ENCODE results near the gene KBTBD2. TPM values are rescaled to one million over a fixed set of nuclear protein-coding genes. Genes with fewer than 3 reads are reported as not detected.
A peak's percentile ranks its signal among the peaks of the same experiment; 100 is the strongest.
"Not testable (repeated sequence)": the region's sequence is repeated elsewhere in the genome, so short reads cannot be mapped to it uniquely, and the experiment has no call there.

KBTBD2 gene
- total and polyA plus RNA-seq, 2 experiments from 2014 or later = 19.1 to 33.1 TPM

DNA sequence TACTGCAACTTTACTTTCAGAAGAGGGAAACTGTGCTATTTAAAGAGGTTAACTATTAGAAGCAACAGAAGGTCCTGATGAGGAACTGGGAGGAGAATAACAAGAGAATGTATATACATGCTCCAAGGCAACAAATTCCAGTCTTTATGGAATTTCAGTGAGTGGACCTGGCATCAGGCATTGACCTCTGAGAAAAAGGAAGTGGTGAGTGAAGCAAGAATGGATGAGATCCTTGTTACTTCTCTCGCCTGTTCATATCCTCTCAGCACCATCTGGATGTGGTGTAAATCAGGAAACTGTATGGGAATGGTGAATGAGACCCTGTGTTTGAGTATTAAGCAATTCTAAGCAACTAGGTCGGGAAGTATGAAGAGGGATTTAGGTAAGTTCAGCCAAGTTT is 30.3 kb upstream of the KBTBD2 start:
- 46 to 55% methylated on average over 2 of the region's 2 CpGs for WGBS, 2 experiments (ENCODE audit: low coverage in 1 of 2, low lambda C conversion rate in 2 of 2, missing lambda C conversion rate in 2 of 2)
- peak; percentile 68 for DNase-seq
- Histone ChIP-seq H3K79me2 (ENCODE audit: insufficient read depth) (peaks cover 46% of the 10 kb centered on the region), H3K9me2 (ENCODE audit: insufficient read depth) (no peaks in the 10 kb centered on the region), H2AFZ (no peak overlapping the region), H3K4me3 (no peak overlapping the region), H3K9me3 (ENCODE audit: low read depth) (no peaks in the 10 kb centered on the region), H3K4me1 (ENCODE audit: insufficient read depth) (peaks cover 8% of the 10 kb centered on the region; the same call in 1 of the 2 replicates), H3K27ac (peak overlapping the region; percentile 30), H3K27me3 (replicated peaks; ENCODE audit: insufficient read depth) (no peaks in the 10 kb centered on the region), H3F3A (ENCODE audit: insufficient read depth) (peaks cover 24% of the 10 kb centered on the region; the same call in 1 of the 2 replicates), H4K20me1 (ENCODE audit: insufficient read depth) (no peaks in the 10 kb centered on the region), H3K36me3 (ENCODE audit: low read depth) (peaks cover 75% of the 10 kb centered on the region), H3K9ac (no peak overlapping the region), H3K4me2 (ENCODE audit: unreplicated experiment) (no peak overlapping the region)
- in situ Hi-C loops (cut with MboI) = no loop called here
- TF ChIP-seq EZH2 (IDR thresholded peaks at IDR 0.05; ENCODE audit: insufficient read depth, poor library complexity, severe bottlenecking) = no peak
- TF ChIP-seq EZH2phosphoT487 (IDR thresholded peaks at IDR 0.05; ENCODE audit: insufficient read depth, low read depth) = no peak

DNA sequence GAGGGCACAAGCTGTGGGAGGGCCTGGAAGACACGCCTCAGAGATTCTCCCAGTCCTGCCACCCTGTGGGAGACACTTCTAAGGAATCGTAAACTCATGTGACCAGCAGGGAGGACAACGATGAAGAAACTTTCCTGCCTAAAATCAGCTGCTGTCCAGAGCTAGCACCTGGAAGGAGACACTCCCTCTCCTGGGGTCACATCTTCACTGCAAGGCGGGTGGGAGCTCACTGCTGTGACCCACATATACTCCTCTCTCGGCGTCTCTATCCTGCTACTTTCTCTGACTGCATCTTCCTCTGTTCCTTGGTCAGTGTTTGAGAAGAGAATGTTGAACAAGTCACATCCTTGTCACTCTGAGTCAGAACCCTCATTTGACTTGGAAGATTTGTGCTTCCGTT is 25.4 kb upstream of the KBTBD2 start:
- H3F3A ChIP-seq (ENCODE audit: insufficient read depth); H3K27me3 ChIP-seq (replicated peaks; ENCODE audit: insufficient read depth); H3K4me1 ChIP-seq (ENCODE audit: insufficient read depth); in situ Hi-C loops (cut with MboI); H3K9ac ChIP-seq; DNase-seq; H4K20me1 ChIP-seq (ENCODE audit: insufficient read depth); H2AFZ ChIP-seq; H3K27ac ChIP-seq; H3K9me3 ChIP-seq (ENCODE audit: low read depth); H3K79me2 ChIP-seq (ENCODE audit: insufficient read depth); H3K4me3 ChIP-seq; H3K4me2 ChIP-seq (ENCODE audit: unreplicated experiment); H3K9me2 ChIP-seq (ENCODE audit: insufficient read depth): not testable (repeated sequence)
- WGBS, 2 experiments (ENCODE audit: low coverage in 1 of 2, low lambda C conversion rate in 2 of 2, missing lambda C conversion rate in 2 of 2) = 87 to 92% methylated on average over 3 to 4 of the region's 7 CpGs
- H3K36me3 ChIP-seq (ENCODE audit: low read depth) = peaks cover 66% of the 10 kb centered on the region

DNA sequence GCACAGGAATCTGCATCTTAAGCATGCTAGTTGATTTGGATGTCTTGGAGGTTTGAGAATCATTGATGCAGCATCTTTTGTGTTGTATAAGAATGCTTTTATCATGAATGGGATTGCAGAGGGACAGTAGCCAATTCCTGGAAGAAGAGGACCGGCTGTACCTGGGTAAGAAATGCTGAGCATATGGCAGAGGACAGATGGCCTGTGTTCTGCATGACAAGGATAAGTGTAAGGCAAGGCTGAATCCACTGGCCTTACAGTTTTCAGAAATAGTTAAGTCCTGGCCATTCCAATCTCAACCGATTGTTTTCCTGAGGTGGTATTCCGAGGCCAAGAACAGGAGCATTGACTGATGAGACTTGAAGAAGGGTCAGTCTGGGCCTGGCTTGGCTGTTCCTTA is 24.4 kb upstream of the KBTBD2 start:
- H3K4me1 ChIP-seq (ENCODE audit: insufficient read depth) = no peaks in the 10 kb centered on the region
- in situ Hi-C loops (cut with MboI) = no loop called here
- 0 out of 2 replicates have a peak, but pooled peaks cover 2% of the 10 kb centered on the region for H3K79me2 ChIP-seq (ENCODE audit: insufficient read depth)
- H3K9me3 ChIP-seq (ENCODE audit: low read depth) = no peaks in the 10 kb centered on the region
- no peaks in the 10 kb centered on the region for H4K20me1 ChIP-seq (ENCODE audit: insufficient read depth)
- H2AFZ ChIP-seq = no peak overlapping the region
- H3K4me3 ChIP-seq = no peak overlapping the region
- H3K36me3 ChIP-seq (ENCODE audit: low read depth) = peaks cover 56% of the 10 kb centered on the region
- no peak for TF ChIP-seq EZH2phosphoT487 (IDR thresholded peaks at IDR 0.05; ENCODE audit: insufficient read depth, low read depth)
- no peak for TF ChIP-seq EZH2 (IDR thresholded peaks at IDR 0.05; ENCODE audit: insufficient read depth, poor library complexity, severe bottlenecking)
- H3K27me3 ChIP-seq (replicated peaks; ENCODE audit: insufficient read depth) = no peaks in the 10 kb centered on the region
- no peak overlapping the region for H3K4me2 ChIP-seq (ENCODE audit: unreplicated experiment)
- no peak overlapping the region for H3K9ac ChIP-seq
- WGBS, 2 experiments (ENCODE audit: low coverage in 1 of 2, low lambda C conversion rate in 2 of 2, missing lambda C conversion rate in 2 of 2) = 91 to 95% methylated on average over 3 of the region's 3 CpGs
- no peaks in the 10 kb centered on the region for H3K9me2 ChIP-seq (ENCODE audit: insufficient read depth)
- H3K27ac ChIP-seq = no peak overlapping the region
- H3F3A ChIP-seq (ENCODE audit: insufficient read depth) = peaks cover 11% of the 10 kb centered on the region; the same call in 1 of the 2 replicates
- no peak for DNase-seq

DNA sequence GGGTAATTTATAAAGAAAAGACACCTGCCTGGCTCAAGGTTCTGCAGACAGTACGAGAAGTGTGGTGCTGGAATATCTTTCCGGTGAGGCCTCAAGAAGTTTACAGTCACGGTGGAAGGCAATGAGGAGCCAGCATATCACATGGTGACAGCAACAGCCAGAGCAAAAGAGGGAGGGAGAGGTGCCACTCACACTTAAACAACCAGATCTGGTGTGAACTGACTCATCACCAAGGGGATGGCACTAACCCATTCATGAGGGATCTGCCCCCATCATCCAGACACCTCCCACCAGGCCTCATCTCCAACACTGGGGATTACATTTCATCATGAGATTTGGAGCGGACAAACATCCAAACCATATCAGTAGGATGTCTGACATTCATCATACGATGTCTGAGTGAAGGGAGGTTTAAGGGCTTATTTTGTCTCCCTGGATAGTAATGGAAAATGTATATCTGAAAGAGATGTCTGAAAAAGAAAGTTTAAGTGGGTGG is 23.5 kb upstream of the KBTBD2 start:
- Histone ChIP-seq H2AFZ (no peak overlapping the region), H3K4me3 (no peak overlapping the region), H3F3A (ENCODE audit: insufficient read depth) (peaks cover 20% of the 10 kb centered on the region), H4K20me1 (ENCODE audit: insufficient read depth) (no peaks in the 10 kb centered on the region), H3K4me2 (ENCODE audit: unreplicated experiment) (no peak overlapping the region), H3K79me2 (ENCODE audit: insufficient read depth) (no peaks in the 10 kb centered on the region), H3K27me3 (replicated peaks; ENCODE audit: insufficient read depth) (no peaks in the 10 kb centered on the region), H3K9ac (no peak overlapping the region), H3K4me1 (ENCODE audit: insufficient read depth) (no peaks in the 10 kb centered on the region), H3K36me3 (ENCODE audit: low read depth) (peaks cover 50% of the 10 kb centered on the region), H3K9me2 (ENCODE audit: insufficient read depth) (no peaks in the 10 kb centered on the region), H3K27ac (no peak overlapping the region), H3K9me3 (ENCODE audit: low read depth) (no peaks in the 10 kb centered on the region)
- in situ Hi-C loops (cut with MboI) = no loop called here
- TF ChIP-seq EZH2 (IDR thresholded peaks at IDR 0.05; ENCODE audit: insufficient read depth, poor library complexity, severe bottlenecking) (no peak), EZH2phosphoT487 (IDR thresholded peaks at IDR 0.05; ENCODE audit: insufficient read depth, low read depth) (no peak)
- DNase-seq = no peak
- WGBS, 2 experiments (ENCODE audit: low coverage in 1 of 2, low lambda C conversion rate in 2 of 2, missing lambda C conversion rate in 2 of 2) = 74 to 76% methylated on average over 5 of the region's 5 CpGs

DNA sequence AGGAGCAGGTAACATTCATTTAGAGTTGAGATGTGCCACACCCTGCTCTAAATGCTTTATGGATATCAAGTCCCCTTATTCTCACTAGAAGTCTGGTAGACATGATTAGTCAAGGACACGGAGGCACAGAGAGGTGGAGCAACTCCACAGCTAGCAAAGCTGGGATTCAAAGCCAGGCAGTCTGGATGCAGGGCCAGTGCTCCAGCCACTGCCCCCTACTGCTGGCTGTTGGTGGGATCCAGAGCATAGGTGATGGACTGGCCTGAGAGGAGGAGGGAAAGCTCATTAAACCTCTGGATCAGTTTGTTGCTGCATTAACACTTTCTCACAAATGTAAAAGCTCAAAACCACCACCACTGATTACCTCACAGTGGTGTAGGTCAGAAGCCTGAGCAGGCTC is 22.6 kb upstream of the KBTBD2 start:
- no peak overlapping the region for H3K4me3 ChIP-seq
- DNase-seq = no peak
- H3K79me2 ChIP-seq (ENCODE audit: insufficient read depth) = no peaks in the 10 kb centered on the region
- peaks cover 23% of the 10 kb centered on the region for H3F3A ChIP-seq (ENCODE audit: insufficient read depth)
- H3K4me2 ChIP-seq (ENCODE audit: unreplicated experiment) = no peak overlapping the region
- no peaks in the 10 kb centered on the region for H3K27me3 ChIP-seq (replicated peaks; ENCODE audit: insufficient read depth)
- no peaks in the 10 kb centered on the region for H3K9me3 ChIP-seq (ENCODE audit: low read depth)
- in situ Hi-C loops (cut with MboI) = no loop called here
- no peak overlapping the region for H2AFZ ChIP-seq
- H3K9me2 ChIP-seq (ENCODE audit: insufficient read depth) = no peaks in the 10 kb centered on the region
- H3K36me3 ChIP-seq (ENCODE audit: low read depth) = peaks cover 42% of the 10 kb centered on the region
- H4K20me1 ChIP-seq (ENCODE audit: insufficient read depth) = no peaks in the 10 kb centered on the region
- no peak overlapping the region for H3K9ac ChIP-seq
- no peaks in the 10 kb centered on the region for H3K4me1 ChIP-seq (ENCODE audit: insufficient read depth)
- H3K27ac ChIP-seq = no peak overlapping the region
- TF ChIP-seq EZH2 (IDR thresholded peaks at IDR 0.05; ENCODE audit: insufficient read depth, poor library complexity, severe bottlenecking) (no peak), EZH2phosphoT487 (IDR thresholded peaks at IDR 0.05; ENCODE audit: insufficient read depth, low read depth) (no peak)
- 100% methylated on average over 1 of the region's 1 CpG for WGBS, 2 experiments (ENCODE audit: low coverage in 1 of 2, low lambda C conversion rate in 2 of 2, missing lambda C conversion rate in 2 of 2)
